GM19324 (cell line): Measurements from ENCODE around the gene NBEAL1.
A peak's percentile ranks its signal among the peaks of the same experiment; 100 is the strongest.
"Not testable (repeated sequence)": the region's sequence is repeated elsewhere in the genome, so short reads cannot be mapped to it uniquely, and the experiment has no call there.

Source experiments
- ATAC-seq: cut with Tn5 transposase; IDR thresholded peaks from one replicate; pipeline ENCODE4 v1.9.1; 2021; ENCODE audit warnings: mild to moderate bottlenecking, moderate library complexity; ENCODE audit not compliant: unreplicated experiment, low FRiP score

Gene NBEAL1

DNA sequence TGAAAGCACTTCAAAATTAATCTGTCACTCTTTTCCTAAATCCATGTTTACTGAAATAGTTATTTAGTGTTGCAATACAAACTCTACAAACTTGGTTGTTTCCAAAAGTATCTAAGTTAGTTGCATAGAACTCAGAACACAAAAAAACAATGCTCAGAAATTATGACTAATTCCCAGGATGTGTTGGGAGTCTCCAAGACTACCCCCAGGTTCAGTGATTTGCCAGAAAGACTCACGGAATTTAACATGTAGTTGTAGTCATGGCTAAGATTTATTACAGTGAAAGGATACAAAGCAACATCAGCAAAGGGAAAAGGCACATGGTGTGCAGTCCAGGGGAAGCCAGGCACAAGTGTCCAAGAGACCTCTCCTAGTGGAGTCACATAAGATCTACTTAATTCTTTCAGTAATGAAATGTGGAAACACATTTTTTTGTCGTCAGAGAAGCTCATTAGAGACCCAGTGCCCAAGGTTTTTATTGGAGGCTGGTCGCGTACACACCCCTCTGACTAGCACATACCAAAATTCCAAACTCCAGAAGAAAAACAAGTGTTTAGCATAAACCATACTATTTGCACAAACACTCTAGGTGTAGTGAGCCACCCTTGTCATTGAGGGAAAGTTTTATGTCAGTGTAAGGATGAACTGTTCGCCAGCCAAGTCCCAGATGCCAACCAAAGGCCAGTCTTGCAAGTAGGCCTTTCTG lies 180.8 kb downstream of the NBEAL1 start:
- no peak for ATAC-seq

DNA sequence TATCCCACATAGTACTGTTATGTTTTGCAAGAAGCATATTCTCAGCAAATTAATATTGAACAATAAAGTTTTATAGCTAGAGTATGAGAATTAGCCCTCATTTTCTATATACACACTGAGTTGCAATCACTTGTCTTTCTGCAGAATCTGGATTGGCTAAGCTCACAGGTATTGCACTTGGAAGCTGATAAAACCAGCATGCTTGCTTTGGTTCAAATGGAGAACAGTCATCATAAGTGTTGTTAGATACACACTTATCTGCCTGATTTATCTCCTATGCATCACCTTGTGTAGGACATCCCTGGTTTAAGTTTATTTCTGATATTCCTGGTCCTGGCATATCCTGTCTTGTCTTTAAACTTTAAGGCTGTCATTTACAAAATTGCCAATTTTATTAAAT lies 186.2 kb downstream of the NBEAL1 start:
- ATAC-seq = no peak

DNA sequence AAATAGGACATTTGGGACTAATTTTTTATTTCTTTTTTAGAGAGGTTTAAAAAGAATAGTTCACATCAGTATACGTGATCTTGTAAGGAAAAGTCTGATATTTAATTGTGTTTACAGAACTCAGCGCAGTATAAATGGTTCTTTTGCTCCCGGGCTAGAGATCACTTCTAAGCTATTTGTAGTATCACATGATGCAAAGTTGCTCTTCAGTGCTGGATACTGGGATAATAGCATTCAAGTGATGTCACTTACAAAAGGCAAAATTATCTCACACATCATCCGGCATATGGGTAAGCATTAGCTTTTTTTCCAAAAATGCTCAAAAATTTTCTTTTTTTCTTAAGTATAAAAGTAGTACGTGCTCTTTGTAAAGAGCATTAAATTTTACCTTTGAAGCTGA lies 186.8 kb downstream of the NBEAL1 start:
- ATAC-seq = no peak

DNA sequence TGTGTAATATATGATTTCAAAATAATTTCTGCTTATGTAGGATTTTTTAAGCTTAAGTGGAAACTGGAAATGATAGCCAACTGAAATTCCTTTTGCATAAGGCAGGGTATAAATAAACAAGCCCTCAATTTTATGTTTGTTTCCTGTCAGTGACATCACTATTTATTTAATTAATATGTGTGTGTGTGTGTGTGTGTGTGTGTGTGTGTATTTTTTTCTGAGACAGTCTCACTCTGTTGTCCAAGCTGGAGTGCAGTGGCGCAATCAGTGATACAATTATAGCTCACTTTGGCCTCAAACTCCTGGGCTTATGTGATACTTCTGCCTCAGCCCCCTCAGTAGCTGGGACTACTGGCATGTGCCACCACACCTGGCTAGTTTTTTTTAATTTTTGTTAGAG lies 194.9 kb downstream of the NBEAL1 start:
- no peak for ATAC-seq

DNA sequence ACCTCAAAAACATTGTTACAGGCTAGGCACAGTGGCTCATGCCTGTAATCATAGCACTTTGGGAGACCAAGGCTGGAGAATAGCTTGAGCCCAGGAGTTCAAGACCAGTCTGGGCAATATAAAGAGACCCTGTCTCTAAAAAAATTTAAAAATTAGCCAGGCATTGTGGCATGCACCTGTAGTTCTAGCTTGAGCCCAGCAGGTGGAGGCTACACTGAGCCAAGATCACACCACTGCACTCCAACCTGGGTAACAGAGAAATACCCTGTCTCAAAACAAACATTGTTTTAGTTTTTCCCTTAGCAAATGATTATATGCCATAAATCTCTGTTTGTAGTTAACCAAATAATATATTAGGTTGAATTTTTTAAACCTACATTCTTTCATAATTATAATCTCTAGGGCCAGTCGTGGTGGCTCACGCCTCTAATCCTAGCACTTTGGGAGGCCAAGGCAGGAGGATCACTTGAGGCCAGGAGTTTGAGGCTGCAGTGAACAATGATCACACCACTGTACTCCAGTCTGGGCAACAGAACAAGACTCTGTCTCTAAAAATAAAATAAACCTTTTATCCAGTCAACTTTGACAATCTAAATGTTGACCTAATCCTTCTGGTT lies 210.9 kb downstream of the NBEAL1 start:
- ATAC-seq = no peak

DNA sequence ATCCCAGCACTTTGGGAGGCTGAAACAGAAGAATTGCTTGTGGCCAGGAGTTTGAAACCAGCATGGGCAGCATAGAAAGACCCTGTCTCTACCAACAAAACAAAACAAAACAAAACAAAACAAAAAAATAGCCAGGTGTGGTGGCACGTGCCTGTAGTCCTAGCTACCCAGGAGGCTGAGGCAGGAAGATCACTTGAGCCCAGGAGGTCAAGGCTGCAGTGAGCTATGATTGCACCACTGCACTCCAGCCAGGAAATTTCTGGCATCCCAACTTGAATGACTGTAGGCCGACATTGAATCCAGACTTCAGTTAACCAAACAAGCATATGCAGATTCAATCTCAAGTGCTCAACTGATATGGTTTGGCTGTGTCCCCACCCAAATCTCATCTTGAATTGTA lies 215.0 kb downstream of the NBEAL1 start:
- not testable (repeated sequence) for ATAC-seq

DNA sequence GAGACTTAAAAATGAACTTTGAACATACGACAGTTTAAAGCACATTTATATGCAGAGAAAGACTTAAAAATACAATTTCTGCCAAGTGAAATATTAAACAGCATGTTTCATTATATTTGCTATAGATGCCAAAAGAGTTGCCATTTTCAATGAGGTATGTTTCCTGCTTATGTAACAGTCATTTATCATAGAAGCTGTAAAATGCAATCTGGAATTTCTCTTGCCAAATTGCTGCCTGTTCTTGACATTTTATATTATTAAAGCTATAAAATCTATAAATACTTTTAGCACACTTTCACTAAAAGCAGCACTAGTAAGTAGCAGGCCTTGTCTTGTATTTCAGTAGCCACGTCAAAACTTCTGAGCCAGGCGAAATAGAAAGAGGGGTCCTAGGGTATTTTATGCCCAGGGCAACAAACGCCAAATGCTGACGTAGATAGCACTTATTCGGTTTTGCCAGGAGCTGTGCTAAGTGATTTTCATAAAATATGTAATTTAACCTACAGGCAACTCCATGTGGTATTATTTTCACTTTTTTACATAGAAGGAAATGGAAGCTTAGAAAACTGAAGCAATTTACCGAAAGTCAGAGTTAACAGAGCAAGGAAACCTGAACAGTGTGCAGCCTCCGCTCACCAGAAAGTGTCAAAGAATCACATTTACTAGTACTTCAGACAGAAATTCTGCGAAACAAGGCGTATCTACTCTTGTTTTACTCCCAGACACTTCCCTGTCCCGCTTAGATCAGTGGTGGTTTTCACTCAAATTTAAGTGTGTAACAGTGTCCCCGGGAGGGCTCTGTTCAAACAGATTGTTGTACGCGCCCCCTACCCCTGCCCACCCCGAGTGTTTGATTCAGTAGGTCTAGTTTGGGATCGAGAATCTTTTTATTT lies 222.9 kb downstream of the NBEAL1 start:
- no peak for ATAC-seq

DNA sequence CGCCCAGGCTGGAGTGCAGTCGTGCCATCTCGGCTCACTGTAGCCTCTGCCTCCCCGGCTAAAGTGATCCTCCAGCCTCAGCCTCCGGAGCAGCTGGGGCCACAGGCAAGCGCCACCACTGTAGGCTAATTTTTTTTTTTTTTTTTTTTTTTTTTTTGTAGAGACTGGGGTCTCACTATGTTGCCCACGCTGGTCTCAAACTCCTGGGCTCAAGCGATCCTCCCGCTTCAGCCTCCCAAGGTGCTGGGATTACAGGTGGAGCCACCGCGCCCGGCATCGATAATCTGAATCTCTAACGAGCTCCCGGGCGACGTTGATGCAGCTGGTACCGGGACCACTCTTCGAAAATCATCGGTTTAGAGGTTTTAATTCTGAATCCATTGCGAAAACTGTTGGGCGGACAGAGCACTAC lies 223.6 kb downstream of the NBEAL1 start:
- ATAC-seq = no peak

DNA sequence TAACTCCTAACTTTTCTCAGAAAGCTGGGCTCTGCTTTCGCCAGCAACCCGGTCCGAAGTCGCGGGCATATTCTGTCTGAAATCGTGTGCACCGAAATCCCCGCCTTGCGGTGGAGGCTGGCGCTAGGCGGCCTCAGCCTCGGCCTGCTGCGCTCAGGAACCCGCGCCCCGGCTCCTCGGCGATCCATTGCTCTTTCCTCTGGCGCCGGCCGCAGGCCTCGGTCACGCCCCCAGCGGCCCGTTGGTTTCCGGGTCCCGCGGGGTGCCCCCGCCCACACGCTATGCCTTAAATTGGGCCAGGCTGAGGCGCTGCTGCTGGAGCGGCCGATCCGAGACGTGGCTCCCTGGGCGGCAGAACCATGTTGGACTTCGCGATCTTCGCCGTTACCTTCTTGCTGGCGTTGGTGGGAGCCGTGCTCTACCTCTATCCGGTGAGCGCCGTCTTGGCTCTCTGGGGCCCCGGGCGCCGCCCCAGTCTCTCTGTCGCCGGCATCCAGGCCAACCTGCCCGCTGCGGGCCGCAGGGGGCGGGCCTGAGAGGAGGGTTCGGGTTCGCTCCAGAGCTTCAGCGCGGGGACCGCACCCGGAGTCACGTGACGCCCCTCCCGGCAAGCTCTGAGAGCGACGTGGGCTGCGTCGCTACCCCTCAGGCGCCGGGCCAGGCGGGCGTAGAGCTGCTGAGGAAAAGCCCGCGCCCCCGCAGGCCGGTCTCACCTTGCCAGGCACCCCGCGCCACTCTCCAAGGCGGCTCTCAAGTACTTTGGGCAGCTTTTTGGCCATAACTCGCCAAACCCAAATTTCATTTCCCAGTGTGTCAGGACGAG lies 224.2 kb downstream of the NBEAL1 start, which contains the start of gene CYP20A1:
Gene CYP20A1 (plus strand): TSS at position 315 of the 823 bp plus-strand sequence. CDS start 45 bp downstream, at position 360.
- ATAC-seq = peak; percentile 92

DNA sequence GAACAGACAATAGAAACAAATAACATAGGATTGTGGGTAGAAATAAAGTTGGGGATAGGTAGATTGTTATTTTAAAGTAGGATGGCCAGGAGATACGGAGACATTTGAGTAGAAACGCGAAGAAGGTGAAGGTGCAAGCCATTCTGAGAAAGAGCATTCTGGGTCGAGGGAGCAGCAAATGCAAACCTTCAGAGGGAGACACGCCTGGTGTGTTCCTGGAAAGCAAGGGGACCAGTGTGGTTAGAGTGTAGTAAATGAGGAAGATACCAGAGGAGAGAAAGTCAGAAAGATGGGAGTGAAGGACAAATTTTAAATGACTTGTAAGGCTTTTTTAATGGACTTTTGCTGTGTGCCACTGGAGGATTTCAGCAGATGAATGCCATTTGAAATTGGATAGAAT lies 225.8 kb downstream of the NBEAL1 start:
- no peak for ATAC-seq

DNA sequence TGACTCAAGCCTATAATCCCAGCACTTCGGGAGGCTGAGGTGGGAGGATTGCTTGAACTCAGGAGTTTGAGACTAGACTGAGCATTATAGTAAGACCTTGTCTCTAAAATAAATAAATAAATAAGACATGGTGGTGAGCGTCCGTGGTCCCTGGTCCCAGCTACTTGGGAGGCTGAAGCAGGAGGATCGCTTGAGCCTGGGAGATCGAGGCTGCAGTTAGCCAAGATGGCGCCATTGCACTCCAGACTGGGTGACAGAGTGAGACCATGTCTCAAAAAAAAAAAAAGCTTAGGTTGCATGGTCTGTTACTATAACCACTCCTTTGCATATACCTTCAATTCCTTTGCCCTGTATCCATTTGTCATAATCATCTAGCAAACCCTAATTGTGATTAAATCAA lies 227.8 kb downstream of the NBEAL1 start:
- no peak for ATAC-seq

DNA sequence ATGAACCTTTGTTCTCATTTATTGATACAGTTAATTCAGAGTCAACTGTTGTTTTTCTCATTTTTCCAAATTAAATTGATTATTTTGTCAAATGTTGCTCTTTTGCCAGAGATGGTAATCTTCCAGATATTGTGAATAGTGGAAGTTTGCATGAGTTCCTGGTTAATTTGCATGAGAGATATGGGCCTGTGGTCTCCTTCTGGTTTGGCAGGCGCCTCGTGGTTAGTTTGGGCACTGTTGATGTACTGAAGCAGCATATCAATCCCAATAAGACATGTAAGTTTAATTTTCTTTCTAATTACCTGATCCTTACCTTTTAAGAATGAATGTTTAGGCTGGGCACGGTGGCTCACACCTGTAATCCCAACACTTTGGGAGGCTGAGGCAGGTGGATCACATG lies 232.0 kb downstream of the NBEAL1 start:
- ATAC-seq = no peak

DNA sequence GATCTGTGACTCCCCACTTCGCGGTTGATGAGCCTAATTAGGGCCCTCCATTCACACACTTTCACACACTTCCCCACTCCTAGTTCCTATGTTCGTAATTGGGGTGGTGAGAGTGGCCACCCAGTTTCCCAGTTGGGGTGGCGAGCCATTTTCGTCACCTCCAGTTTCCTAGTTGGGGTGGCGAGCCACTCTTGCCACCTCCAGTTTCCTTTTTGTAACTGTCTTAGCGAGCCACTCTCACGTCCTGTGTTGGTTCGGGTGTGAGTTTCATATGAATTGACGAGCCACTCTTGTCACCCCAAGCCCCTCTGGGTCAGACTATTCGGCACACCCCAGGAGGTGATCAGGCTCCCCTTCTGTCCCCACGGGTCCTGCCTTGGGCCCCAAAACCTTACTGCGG lies 238.1 kb downstream of the NBEAL1 start:
- ATAC-seq = no peak

DNA sequence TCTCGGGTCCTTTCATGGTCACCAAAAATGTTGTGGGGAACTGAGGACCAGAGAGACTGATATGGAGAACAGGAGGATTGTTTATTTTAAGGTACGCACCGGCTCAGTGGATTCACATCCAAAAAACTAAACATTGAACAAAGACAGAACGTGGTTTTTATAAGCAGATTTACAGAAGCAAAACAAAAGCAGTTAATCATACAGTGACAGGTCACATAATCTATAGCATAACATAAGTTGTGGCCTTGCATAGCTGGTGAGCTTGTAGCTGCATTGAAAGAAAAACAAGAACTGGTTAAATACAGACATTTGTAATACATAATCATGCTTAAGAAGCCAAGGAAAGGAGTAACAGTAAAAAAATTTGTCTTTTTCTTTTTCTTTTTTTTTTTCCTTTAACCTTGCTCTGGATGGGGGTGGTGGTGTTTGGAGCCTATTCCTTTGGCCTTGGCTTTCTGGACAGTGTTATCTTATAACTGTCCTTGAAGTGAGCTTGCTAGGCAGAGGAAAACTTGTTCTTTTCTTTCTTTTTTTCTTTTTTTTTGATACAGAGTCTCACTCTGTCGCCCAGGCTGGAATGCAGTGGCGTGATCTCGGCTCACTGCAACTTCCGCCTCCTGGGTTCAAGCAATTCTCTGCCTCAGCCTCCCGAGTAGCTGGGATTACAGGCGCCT lies 238.9 kb downstream of the NBEAL1 start:
- not testable (repeated sequence) for ATAC-seq

DNA sequence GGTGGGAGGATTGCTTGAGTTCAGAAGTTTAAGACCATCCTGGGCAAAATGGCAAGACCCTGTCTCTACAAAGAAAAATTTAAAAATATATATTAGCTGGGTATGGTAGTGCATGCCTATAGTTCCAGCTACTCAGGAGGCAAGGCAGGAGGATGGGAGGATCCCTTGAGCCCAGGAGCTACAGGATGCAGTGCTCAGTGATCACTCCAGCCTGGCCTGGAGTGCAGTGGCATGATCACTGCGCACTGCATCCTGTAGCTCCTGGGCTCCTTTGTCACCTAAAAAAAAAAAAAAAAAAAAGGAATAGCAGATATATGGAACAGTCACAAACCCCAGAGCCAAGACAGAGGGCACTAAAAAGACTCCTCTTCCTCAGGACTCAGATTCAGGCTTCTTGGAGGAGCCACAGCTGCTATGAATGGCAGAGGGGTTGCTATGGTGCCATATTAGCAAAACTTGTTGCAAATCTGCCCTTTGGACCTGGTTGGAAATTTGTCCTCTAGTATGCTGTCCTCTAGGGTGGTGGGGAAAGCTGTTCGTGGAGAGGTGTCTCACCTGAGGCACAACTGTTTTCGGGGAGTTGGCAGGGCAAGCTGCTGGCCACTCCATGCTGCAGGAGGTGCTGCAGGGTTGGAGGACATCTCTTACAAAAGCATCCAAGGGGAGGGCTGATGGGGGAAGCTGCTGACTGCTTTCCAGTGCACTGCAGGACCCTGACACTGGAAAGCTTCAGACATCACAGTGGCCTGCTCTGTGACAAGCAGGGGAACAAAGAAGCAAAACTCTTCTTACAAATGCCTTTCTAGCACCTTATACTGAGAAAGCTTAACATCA lies 246.9 kb downstream of the NBEAL1 start:
- no peak for ATAC-seq
